ENCODE results near the gene TMEM52.
A peak's percentile ranks its signal among the peaks of the same experiment; 100 is the strongest.

Gene TMEM52

DNA sequence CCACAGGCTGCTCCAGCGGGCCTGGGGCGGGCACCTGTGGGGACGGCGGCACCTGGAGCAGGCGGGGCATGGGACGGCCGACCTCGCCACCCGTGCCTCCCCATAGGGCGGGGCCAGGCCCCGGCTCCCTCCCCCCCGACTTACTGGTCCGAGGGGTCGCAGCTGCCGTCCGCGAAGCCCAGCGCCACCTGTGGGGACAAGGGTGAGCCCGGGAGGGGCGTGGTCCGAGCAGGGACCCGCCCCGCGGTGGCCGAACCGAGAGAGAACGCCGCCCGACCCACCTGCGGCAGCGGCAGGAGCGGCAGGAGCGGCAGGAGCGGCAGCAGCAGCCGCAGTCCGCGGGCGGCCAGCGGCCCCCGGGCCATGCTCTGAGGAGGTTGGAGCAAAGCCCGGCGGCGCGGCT is at the start of gene TMEM52:
TMEM52 (minus strand) TSS at position 379 of the 403 bp plus-strand sequence; CDS start at position 365, 14 bp downstream.
- no peak for DNase-seq (ENCODE audit: low spot score)

DNA sequence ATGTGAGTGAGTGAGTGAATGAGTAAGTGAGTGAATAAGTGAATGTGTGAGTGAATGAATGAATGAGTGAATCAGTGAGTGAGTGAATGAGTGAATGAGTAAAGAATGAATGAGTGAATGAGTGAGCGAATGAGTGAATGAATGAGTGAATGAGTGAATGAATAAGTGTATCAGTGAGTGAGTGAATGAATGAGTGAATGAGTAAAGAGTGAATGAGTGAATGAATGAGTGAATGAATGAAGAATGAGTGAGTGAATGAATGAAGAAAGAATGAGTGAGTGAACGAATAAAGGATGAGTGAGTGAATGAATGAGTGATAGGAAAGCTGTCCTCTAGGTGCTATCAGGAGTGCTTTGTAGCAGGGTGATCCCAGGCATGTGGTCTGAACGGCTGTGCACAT is 48.8 kb upstream of the TMEM52 start:
- no peak for DNase-seq (ENCODE audit: low spot score)

DNA sequence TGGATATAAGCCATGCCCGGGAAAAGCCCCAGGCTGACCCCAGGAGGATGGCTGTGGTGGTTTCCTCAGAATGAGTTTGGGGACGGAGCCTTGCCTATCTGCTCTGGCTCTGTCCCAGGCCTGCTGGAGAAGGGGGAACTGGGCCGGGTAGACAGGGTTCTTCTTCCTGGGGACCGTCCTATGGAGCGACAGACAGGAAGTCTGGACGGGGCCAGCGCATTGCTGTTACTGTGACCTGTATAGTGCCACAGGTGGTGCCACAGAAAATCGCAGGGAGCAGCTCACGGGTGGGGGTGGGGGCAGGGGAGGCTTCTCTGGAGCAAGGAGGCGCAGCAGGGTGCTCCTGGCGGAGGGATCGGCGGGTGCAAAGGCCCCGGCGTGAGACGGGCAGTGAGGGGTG is 48.1 kb upstream of the TMEM52 start:
- no peak for DNase-seq (ENCODE audit: low spot score)

DNA sequence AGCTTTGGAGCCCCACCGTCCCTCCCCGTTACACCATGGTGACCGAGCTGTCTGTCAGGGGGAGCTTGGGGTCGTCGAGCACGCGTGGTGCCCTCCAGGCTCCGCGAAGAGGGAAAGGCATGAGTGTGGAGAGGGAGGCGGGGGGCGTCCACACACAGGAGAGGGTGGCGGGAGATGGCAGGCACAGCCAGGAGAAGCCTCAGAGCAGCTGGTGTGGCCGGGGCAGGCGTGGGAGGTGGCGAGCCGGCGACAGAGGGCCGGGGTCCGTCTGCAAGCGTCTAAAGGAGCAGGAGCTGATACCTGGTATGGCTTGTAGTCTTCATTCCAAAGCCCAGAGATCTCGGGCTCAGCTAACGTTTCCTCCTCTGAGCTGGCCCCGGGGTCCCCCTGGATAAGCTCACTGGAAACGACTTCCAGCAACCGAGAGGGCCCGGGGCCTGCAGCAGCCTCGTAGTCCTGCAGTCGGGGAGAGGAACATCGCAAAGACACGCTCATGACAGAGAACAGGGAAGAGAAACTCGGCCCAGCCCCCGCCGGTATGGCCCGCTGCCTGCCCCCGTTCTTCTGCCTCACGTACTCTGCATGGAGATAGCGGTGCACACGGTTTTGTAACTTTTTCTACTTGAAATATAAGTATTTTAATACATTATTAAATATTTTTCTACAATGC is 47.1 kb upstream of the TMEM52 start:
- DNase-seq (ENCODE audit: low spot score), result no peak

DNA sequence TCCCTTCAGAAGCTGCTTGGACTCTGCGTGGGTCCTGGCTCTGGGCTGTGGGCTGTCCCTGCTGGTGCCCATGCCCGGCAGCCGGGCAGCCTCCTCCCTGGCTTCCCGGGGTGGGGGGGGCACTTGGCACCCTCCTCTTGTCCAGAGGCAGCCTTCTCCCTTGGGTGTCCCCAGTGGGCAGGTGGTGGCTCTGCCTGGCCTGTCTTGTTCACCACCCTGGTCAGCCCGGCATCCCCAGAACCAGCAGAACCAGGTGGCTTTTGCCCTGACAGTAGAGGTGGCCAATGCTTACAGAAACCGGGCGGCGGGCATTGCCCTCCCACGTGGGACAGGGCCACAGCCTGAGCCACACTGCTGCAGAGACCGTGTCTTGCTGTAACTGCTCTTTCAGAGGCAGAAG is 46.5 kb upstream of the TMEM52 start:
- DNase-seq (ENCODE audit: low spot score), result no peak

DNA sequence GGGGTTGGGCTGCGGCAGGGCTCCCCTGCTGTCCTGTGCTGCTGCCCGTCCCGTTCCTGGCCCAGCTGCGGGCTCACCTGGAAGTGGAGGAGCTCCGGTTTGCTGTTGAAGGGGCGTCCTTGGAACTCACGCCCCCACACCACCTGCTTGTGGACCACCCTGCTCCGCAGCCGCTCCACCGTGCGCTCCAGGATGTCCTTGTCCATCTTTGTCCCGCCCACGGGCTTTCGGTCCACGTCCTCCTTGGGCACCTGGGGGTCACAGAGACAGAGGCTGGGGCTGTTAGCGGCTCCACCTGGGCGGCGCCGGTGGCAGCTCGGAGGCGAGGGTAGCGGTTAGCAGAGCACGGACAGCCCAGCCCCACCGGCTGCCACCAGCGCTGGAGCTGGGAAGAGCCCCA is 45.7 kb upstream of the TMEM52 start:
- no peak for DNase-seq (ENCODE audit: low spot score)

DNA sequence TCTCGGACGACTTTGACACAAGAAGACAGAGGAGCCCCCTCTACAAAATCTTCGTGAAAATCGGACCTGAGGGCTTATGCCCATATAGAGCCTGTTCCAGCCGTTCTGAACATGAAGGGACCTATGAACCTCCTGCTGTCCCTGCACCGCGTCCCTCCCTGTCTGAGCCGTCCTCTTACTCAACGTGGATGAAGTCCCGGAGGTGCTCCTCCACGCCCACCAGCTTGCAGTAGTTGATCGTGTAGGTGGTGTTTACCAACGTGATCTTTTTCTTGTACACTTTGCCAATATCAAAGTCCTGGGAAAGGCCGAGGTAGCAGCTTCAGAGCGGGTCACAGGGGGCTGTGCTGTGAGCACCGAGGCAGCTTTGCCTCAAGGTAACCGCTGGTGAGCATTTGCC is 44.5 kb upstream of the TMEM52 start:
- DNase-seq (ENCODE audit: low spot score), result no peak

DNA sequence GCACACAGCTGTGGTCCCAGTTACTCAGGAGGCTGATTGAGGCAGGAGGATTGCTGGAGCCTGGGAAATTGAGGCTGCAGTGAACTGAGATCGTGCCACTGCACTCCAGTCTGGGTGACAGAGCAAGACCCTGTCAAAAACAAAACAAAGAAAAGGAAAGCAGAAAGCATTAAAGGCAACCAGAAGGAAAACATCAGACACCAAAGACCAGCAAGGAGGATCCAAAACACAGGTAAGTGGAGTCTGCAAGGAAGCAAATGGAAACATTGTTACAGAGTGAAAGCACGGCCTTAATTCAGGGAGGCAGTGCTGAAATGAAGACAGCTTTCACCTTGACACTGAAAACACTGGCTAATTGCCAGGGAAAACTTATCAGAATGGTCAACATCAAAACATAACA is 43.7 kb upstream of the TMEM52 start:
- DNase-seq (ENCODE audit: low spot score), result no peak

DNA sequence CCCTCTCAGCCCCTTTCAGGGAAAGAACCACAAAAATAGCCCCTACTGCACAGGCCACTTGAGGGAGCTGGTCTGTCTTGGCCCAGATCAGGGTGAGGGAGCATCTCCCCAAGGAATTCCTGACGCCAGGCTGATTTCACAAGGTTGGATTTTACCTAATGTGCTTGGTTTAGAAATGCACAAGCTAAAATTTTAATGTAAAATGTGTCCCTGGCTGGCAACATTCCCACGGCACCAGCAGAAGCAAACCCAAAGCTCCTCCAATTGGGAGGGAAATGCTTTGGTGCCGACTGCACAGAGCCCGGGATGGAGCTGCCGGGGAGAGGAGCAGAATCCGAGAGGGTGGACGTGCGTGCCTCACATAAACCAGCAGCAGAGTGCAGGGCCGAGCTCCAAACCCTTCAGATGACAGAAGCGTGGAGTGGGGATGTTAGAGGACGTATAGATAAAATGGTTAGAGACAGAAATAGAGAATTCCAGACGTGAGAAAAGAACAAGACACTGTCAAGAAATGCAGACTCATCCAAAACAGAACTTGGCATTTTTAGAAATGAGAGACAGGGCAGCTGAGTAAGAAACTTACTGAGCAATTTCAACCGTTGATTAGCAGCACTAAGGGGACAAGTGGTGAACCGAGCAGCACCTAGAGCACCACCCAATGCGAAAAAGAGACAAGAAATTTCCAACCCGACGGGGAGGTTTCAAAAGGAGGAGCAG is 41.6 kb upstream of the TMEM52 start:
- DNase-seq (ENCODE audit: low spot score), result no peak

DNA sequence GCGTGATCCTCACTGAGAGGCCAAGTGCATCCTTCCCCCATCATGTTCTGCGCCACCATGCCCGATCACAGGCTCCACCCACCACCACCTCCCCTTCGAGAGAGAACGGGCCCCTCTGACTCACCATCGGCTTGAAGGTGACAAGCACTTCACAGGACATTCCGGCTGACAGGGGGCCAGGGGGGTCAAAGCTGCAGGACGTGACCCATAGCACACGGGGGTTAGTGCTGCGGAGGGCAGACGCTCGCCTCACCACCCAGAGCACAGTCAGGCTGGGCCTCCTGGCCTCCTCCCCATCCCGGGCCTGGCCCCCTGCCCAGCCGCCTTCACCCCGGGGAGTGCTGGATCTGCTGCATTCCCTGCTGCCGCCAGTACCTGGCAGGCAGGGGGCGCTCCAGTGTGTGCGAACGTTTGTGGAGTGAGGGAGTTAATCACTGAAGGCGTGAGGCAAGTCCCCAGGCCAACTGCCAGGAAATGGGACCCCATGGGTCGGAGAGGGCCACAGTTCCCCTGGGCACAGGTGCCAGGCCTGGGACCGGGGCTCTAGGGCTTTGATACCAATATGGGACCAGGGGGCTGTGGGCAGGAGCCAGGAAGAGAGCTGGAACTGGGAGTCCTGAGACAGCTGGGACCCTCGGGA is 40.9 kb upstream of the TMEM52 start:
- DNase-seq (ENCODE audit: low spot score), result peak; percentile 68

DNA sequence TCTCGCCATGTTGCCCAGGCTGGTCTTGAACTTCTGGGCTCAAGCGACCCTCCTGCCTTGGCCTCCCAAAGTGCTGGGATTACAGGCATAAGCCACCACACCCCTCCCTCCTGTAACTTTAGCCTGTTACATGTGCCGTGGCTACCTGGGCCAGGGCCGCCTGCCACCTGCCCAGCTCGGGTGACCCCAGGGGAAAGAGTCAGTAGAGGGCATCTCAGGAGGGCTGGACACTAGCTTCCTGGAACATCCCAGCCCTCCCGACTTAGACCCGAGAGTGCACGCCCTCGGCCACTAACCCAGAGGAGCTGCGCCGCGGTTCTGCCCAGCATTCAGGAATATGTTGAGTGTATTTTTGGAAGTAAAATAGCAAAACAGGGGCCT is 40.4 kb upstream of the TMEM52 start:
- no peak for DNase-seq (ENCODE audit: low spot score)

DNA sequence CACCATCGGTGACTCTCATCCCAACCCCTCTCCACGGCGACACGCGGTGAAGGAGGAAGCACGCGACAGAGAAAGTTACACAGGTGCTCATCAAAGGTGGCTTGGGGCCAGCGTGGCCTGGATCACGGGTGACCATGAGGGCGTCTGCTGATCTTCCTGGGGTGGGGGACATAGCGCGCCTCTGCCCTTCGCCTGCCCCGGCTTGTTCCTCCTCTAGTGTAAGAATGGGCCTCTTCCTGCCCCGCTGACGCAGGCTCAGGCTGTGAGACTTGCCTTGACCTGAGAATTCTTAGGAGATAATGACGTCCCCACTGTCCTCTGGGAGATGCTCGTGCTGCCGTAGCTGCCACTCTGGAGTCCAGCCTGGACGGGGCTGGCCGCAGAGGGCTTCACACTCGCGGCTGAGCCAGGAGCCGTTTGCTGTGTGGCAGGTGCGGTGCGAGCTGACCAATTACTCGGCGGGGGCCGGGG is 39.0 kb upstream of the TMEM52 start:
- no peak for DNase-seq (ENCODE audit: low spot score)

DNA sequence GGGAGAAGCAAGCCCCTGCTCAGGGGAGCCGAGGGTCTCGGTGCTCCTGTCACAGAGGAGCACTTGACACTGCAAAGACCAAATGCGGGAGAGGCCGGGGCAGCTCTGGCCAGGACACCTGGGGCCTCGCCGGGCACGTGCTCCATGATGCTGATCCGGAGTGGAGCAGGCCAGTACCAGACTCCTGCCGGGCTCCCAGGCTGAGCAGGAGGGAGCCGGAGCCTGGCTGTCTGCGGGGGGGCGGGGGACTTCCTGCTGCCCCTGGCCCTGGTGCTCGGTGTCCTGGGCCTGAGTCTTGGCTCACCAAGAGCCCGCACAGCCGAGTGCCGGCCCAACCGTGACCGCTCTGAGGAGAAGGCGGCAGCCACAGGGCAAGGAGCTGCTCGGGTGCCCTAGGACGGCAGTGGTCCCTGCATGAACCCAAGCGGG is 38.5 kb upstream of the TMEM52 start:
- no peak for DNase-seq (ENCODE audit: low spot score)

DNA sequence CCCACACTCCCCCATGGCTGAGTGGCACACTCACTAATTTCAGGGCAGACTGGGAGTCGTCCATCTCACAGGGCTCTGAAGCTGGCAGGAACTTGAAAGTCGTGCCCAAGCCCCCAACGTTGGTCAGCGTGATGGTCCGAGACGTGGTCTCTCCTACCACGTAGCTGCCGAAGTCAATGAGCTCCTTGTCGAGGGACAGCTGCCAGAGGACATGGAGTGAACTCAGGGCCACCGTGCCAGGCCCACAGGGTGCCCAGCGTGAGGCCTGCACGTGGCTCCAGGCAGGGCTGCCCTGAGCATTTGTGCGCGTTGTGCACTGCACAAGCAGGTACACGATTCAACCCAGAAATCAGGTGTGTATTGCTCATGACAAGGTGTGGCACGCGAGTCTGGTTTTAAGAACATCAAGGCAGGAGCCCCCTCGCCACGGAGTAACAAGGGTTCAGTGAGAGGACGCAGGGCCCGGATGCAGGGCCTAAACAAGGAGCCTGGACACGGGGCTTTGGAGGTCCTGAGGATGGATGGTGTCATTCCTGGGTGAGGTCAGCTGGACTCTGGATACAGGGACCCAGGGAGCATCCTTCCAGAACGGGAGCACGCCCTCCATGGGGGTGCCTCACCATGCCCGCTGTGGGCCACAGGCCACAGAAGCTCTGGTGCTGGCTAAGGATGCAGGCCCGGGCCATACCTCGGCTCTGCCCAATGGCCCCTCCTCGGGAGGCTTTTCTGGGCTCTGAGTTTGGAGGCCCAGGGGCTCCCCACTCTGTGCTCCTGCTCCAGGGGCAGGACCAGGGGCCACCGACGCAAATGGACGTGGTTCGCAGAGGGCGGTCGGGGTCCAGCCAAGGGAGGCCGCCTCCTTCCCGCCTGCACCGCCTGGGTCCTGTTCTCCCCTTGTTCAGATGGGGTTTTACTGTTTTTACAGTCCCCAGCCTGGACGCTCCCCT is 37.8 kb upstream of the TMEM52 start:
- DNase-seq (ENCODE audit: low spot score), result no peak

DNA sequence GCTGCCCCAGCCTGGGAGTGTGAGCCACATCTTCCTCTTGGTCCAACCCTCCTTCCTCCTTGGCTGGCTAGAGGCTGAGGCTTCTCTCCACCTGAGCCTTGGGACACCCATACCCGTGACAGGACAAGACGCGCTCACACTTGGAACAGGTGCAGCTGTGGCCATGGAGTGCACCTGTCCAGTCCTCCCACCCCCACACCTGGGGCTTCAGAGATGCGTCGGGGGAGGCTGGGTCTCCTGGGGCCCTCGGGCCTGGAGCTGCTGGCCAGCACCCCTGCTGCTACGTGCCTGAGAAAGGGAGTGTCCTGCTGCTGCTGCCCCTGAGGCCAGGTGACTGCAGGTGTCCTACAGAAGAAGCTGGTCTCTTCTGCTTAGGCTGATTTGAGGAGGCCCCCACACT is 37.0 kb upstream of the TMEM52 start:
- DNase-seq (ENCODE audit: low spot score), result no peak

DNA sequence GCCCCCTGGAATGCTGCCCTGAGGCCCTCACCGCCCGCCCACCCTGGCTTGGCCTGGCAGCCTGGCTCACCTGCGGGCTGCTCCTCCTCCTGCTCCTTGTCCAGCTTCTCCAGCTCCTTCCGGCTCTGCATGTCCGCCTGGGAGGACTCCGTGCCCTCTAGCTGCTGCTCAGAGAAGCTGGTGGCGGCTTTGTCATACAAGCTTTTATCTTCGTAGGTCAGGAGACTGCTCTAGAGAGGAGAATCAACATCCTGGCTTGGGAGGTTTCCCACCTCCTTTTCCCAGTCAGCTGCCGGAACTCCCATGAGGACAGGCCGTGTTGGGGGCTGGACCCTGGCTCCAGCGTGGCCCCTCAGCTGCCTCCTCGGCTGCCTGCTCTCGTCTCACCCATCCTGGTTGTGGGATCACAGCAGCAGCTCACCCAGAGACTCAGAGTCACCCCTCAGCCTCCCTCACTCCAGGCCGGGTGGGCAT is 36.6 kb upstream of the TMEM52 start:
- no peak for DNase-seq (ENCODE audit: low spot score)

DNA sequence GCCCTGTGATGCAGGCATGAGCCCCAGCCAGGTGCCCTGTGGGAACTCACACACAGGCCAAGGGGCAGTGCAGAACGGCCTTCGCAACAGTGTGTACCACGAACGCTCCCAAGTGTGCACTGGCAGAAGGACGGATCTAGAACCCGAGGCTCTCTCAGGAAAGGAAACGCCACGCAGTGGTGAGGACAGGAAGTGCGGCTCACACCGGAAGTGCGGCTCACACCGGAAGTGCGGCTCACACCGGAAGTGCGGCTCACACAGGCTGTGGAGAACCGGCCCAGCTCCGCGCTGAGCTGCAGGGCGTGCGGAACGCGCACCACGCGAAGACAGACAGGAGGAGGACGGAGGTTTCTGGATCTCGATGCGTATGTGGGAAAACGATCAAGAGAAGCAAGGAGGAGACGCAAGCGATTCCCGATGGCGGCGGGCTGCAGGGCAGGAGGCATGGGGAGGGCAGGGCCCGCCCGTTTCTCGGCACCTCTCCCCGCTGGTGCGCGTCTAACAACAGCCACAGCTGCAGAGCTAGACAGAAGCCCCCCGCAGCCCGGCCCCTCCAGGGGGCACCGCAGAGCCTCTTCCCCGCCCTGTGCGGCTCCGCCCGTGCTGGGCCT is 35.9 kb upstream of the TMEM52 start:
- no peak for DNase-seq (ENCODE audit: low spot score)

DNA sequence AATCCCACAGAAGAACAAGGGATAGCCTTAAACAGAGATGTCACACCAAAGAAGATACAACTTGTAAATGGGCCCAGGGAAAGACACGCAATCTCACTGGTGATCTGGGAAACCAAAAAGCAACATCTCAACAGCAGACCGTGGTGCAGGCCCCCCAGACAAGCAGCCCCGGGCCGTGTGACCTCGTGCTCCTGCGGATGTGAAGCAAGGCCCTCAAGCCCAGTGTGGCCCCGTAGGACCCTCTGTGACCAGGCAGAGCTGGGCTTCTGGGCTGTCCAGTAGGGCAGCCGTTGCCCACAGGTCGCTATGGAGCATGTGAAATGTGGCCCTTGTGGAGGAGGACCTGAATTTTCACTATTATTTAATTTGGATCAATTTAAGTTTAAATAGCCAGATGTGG is 34.9 kb upstream of the TMEM52 start:
- no peak for DNase-seq (ENCODE audit: low spot score)

DNA sequence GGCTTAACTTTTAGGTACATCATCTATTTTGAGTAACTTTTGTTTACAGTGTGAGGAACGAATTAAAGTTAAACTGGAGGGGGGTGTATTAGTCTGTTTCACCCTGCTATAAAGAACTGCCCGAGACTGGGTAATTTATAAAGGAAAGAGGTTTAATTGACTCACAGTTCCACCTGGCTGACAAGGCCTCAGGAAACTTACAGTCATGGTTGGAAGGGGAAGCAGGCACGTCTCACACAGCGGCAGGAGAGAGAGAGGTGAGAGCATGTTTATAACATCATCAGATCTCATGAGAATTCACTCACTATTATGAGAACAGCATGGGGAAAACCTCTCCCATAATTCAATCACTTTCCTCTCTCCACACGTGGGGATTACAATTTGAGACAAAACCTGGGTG is 31.9 kb upstream of the TMEM52 start:
- DNase-seq (ENCODE audit: low spot score), result no peak

DNA sequence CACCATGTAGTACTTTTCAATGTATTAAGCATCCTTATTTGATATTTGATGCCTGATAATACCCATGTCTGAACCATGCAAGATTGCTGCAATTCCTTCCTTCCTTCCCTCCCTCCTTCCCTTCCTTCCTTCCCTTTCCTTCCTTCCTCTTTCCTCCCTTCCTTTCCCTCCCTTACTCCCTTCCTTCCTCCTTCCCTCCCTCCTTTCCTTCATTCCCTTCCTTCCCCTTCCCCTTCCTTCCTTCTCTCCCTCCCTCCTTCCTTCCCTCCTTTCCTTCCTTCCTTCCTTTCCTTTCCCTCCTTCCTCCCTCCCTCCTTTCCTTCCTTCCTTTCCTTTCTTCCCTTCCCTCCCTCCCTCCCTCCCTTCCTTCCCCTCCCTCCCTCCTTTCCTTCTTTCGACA is 29.7 kb upstream of the TMEM52 start:
- no peak for DNase-seq (ENCODE audit: low spot score)

DNA sequence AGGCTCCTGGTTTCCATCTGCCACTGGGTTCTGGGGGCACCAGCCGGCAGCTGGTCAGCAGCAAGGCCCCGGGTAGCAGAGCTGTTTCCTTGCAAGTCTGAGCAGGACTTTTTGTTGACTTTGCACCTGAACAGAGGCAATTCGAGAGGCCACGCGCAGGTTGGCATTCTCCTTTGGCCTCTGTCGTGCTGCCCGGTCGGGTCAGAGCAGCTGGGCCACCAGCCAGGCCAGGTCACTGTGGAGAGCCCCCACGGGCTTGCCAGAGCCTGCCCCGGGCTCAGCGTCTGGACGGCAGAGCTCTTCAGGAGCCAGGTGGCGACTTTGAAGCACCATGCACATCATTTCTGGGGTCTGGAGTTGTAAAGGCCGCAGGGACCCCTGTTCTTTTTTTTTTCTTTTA is 28.4 kb upstream of the TMEM52 start:
- no peak for DNase-seq (ENCODE audit: low spot score)

DNA sequence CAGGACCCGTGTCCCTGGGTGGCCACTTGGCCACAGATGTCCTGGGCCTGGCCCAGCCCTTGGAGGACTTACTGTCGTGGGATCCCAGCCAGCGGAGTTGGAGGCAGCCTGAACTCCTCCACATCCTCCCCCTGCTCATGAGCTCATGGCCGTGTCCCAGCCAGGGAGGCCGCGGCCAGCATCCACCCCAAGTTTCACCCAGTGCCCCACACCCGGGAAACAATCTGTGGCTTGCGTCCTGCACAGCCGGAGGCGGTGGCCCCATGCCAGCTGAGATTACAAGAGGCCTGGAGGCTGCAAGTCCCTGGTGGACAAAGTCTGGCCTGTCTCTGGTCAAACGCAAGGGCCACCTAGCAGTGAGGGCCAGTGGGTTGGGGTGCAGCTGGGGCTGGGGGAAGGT is 27.5 kb upstream of the TMEM52 start:
- no peak for DNase-seq (ENCODE audit: low spot score)

Data from activated CD4-positive, alpha-beta T cell treated with anti-CD3 and anti-CD28 coated beads, Interleukin-2, Interleukin-4, amounts not matched to agents 100 ng/mL and 50 ng/mL, durations not matched to agents 16 hours and 8 hours (primary cell).